H9 (cell line): ENCODE data around the gene HCFC1. TPM values are rescaled to one million over a fixed set of nuclear protein-coding genes. Genes with fewer than 3 reads are reported as not detected.
A peak's percentile ranks its signal among the peaks of the same experiment; 100 is the strongest.

Experiments
- DNase-seq: peaks from one replicate; pipeline ENCODE4 v3.0.0-alpha.2; 2017
- H2AFZ ChIP-seq: one replicate; pipeline ENCODE4 v1.6.1; 2013; ENCODE audit warnings: mild to moderate bottlenecking, low read length, control low read depth, moderate library complexity
- H2AK5ac ChIP-seq: 2 replicates; pipeline ENCODE4 v1.6.1; 2013; ENCODE audit warnings: low read length, control low read depth, mixed read lengths; ENCODE audit not compliant: insufficient read length
- H2BK120ac ChIP-seq: one replicate; pipeline ENCODE4 v1.6.1; 2013; ENCODE audit warnings: low read depth, mild to moderate bottlenecking, low read length, control low read depth, inconsistent platforms; ENCODE audit not compliant: poor library complexity, severe bottlenecking
- H2BK12ac ChIP-seq: 2 replicates; pipeline ENCODE4 v1.6.1; 2013; ENCODE audit warnings: low read length, control low read depth, mixed read lengths, low read depth; ENCODE audit not compliant: insufficient read length
- H2BK15ac ChIP-seq: 2 replicates; pipeline ENCODE4 v1.6.1; 2013; ENCODE audit warnings: low read depth, low read length, control low read depth
- H2BK20ac ChIP-seq: one replicate; pipeline ENCODE4 v1.6.1; 2013; ENCODE audit warnings: low read depth, mild to moderate bottlenecking, low read length, control low read depth, inconsistent platforms; ENCODE audit not compliant: poor library complexity, severe bottlenecking
- H2BK5ac ChIP-seq: 2 replicates; pipeline ENCODE4 v1.6.1; 2013; ENCODE audit warnings: low read length, control low read depth, mixed read lengths; ENCODE audit not compliant: insufficient read length
- H3K14ac ChIP-seq: 2 replicates; pipeline ENCODE4 v1.6.1; 2013; ENCODE audit warnings: low read length, control low read depth; ENCODE audit not compliant: insufficient read depth
- H3K18ac ChIP-seq: 2 replicates; pipeline ENCODE4 v1.6.1; 2013; ENCODE audit warnings: low read depth, mild to moderate bottlenecking, mixed read lengths, low read length, control low read depth; ENCODE audit not compliant: insufficient read length
- H3K23ac ChIP-seq: 2 replicates; pipeline ENCODE4 v1.6.1; 2013; ENCODE audit warnings: low read length, control low read depth, mixed read lengths, low read depth; ENCODE audit not compliant: insufficient read length
- H3K23me2 ChIP-seq: 2 replicates; pipeline ENCODE4 v1.6.1; 2013; ENCODE audit warnings: low read depth, mild to moderate bottlenecking, mixed read lengths, low read length, control low read depth; ENCODE audit not compliant: insufficient read length, poor library complexity, severe bottlenecking
- H3K27ac ChIP-seq: 2 replicates; pipeline ENCODE4 v1.5.1; 2013; ENCODE audit warnings: low read length, control low read depth, mixed read lengths, low read depth; ENCODE audit not compliant: insufficient read length
- H3K27me3 ChIP-seq: 2 replicates; pipeline ENCODE4 v1.6.1; 2013; ENCODE audit warnings: low read length, control low read depth, inconsistent platforms; ENCODE audit not compliant: insufficient read depth
- H3K4ac ChIP-seq: 2 replicates; pipeline ENCODE4 v1.6.1; 2013; ENCODE audit warnings: low read depth, mild to moderate bottlenecking, control low read depth, inconsistent platforms, low read length, moderate library complexity
- H3K4me1 ChIP-seq: 2 replicates; pipeline ENCODE4 v1.6.1; 2013; ENCODE audit warnings: low read length, control low read depth, inconsistent platforms; ENCODE audit not compliant: insufficient read depth
- H3K4me2 ChIP-seq: 2 replicates; pipeline ENCODE4 v1.6.1; 2013; ENCODE audit warnings: low read length, control low read depth, mixed read lengths; ENCODE audit not compliant: insufficient read length, insufficient read depth
- H3K56ac ChIP-seq: 2 replicates; pipeline ENCODE4 v1.6.1; 2013; ENCODE audit warnings: low read depth, mild to moderate bottlenecking, mixed read lengths, low read length, control low read depth; ENCODE audit not compliant: insufficient read length
- H3K79me1 ChIP-seq: 2 replicates; pipeline ENCODE4 v1.6.1; 2013; ENCODE audit warnings: low read depth, mild to moderate bottlenecking, moderate library complexity, low read length, control low read depth, inconsistent platforms; ENCODE audit not compliant: insufficient read depth, poor library complexity, severe bottlenecking
- H3K79me2 ChIP-seq: 2 replicates; pipeline ENCODE4 v1.6.1; 2013; ENCODE audit warnings: low read length, control low read depth, inconsistent platforms; ENCODE audit not compliant: insufficient read depth
- H3K9ac ChIP-seq: 2 replicates; pipeline ENCODE4 v1.6.1; 2013; ENCODE audit warnings: low read length, control low read depth, mixed read lengths; ENCODE audit not compliant: insufficient read length; ENCODE audit errors: extremely low read depth
- H3K9me3 ChIP-seq: one replicate; pipeline ENCODE4 v1.6.1; 2013; ENCODE audit warnings: low read depth, low read length, inconsistent platforms; ENCODE audit not compliant: control insufficient read depth
- H3T11ph ChIP-seq: one replicate; pipeline ENCODE4 v1.6.1; 2013; ENCODE audit warnings: mild to moderate bottlenecking, low read length, control low read depth, inconsistent platforms
- H4K20me1 ChIP-seq: one replicate; pipeline ENCODE4 v1.6.1; 2013; ENCODE audit not compliant: control insufficient read depth, insufficient read length, insufficient read depth
- H4K5ac ChIP-seq: 2 replicates; pipeline ENCODE4 v1.6.1; 2013; ENCODE audit warnings: low read depth, mild to moderate bottlenecking, mixed read lengths, low read length, control low read depth; ENCODE audit not compliant: insufficient read length
- H4K8ac ChIP-seq: replicated peaks from 2 replicates; pipeline ENCODE4 v1.6.1; 2013; ENCODE audit warnings: low read length, control low read depth, mixed read lengths, low read depth; ENCODE audit not compliant: insufficient read length
- H4K91ac ChIP-seq: 2 replicates; pipeline ENCODE4 v1.6.1; 2013; ENCODE audit warnings: low read depth, mild to moderate bottlenecking, moderate library complexity, mixed read lengths, low read length, control low read depth; ENCODE audit not compliant: insufficient read length
- H3K27ac Mint-ChIP-seq, 3 experiments: 2 replicates in 2 of 3; 3 replicates in 1 of 3; pipeline ENCODE4 v1.8.0; 2020 to 2021; ENCODE audit warnings: mixed read lengths in 3 of 3, mild to moderate bottlenecking in 1 of 3, moderate library complexity in 1 of 3
- H3K27me3 Mint-ChIP-seq: 2 replicates; pipeline ENCODE4 v1.8.0; 2021; ENCODE audit warnings: low read depth, mild to moderate bottlenecking, moderate library complexity, mixed read lengths
- H3K36me3 Mint-ChIP-seq, 3 experiments: 2 replicates in 2 of 3; 3 replicates in 1 of 3; pipeline ENCODE4 v1.8.0; 2020 to 2021; ENCODE audit warnings: low read depth in 3 of 3, mixed read lengths in 3 of 3; ENCODE audit not compliant: insufficient read depth in 1 of 3
- H3K4me1 Mint-ChIP-seq, 2 experiments: 2 replicates each; pipeline ENCODE4 v1.8.0; 2020; ENCODE audit warnings: mixed read lengths in 2 of 2
- H3K4me3 Mint-ChIP-seq, 2 experiments: 2 replicates in 1 of 2; 3 replicates in 1 of 2; pipeline ENCODE4 v1.8.0; 2020 to 2021; ENCODE audit warnings: mild to moderate bottlenecking in 2 of 2, mixed read lengths in 2 of 2, moderate library complexity in 1 of 2
- H3K9me3 Mint-ChIP-seq, 2 experiments: 2 replicates in 1 of 2; 3 replicates in 1 of 2; pipeline ENCODE4 v1.8.0; 2020; ENCODE audit warnings: mild to moderate bottlenecking in 2 of 2, mixed read lengths in 2 of 2, moderate library complexity in 1 of 2
- WGBS: extraction: QIAGEN DNeasy Blood & Tissue Kit; methylation state at CpG from one replicate; pipeline ENCODE4 v1.1.7; 2013; ENCODE audit warnings: missing lambda C conversion rate, low lambda C conversion rate, mixed read lengths; ENCODE audit not compliant: insufficient read length; ENCODE audit errors: extremely low coverage; 5-methylcytosine and 5-hydroxymethylcytosine counted together
- total RNA-seq: library from RNA; stranded (reverse); gene quantifications from 2 replicates; pipeline ENCODE4 v1.2.1, GENCODE V29; 2021
- TF ChIP-seq, protein P1 (sequence below): fragments of 200-600 bp; sonication (generic); conservative IDR thresholded peaks from 3 replicates; pipeline ENCODE4 v1.8.0; 2021; ENCODE audit warnings: antibody characterized with exemption, mild to moderate bottlenecking

The HCFC1 gene
- total RNA-seq, 1 experiment from 2014 or later, result 144 TPM

- Histone ChIP-seq H3K9me3 (no peaks in the 10 kb centered on the region), H4K5ac (no peak overlapping the region), H3K4me1 (no peaks in the 10 kb centered on the region), H3K27me3 (no peaks in the 10 kb centered on the region), H3K18ac (peak overlapping the region; percentile 18), H4K20me1 (no peaks in the 10 kb centered on the region), H3K79me1 (no peaks in the 10 kb centered on the region), H2BK15ac (no peak overlapping the region), H3K4me2 (no peak overlapping the region), H3K4ac (no peak overlapping the region), H2BK20ac (no peak overlapping the region), H4K8ac (no peak overlapping the region), H2BK120ac (no peak overlapping the region), H2AK5ac (no peak overlapping the region), H2BK5ac (no peak overlapping the region), H3K23me2 (no peaks in the 10 kb centered on the region), H3K56ac (no peak overlapping the region), H3K27ac (no peak overlapping the region), H4K91ac (no peak overlapping the region), H3K14ac (peak overlapping the region; percentile 41), H2AFZ (no peak overlapping the region), H3K9ac (no peak overlapping the region), H2BK12ac (no peak overlapping the region), H3K23ac (no peak overlapping the region), H3T11ph (no peak overlapping the region), H3K79me2 (no peaks in the 10 kb centered on the region)
- Mint-ChIP-seq H3K4me3 (no peak overlapping the region), H3K9me3 (peaks cover 72 to 78% of the 10 kb centered on the region in 2 experiments), H3K36me3 (peaks cover 1 to 15% (median 13%) of the 10 kb centered on the region in 3 experiments), H3K4me1 (peaks cover 10 to 15% of the 10 kb centered on the region in 2 experiments; a peak in 3 of 4 replicates), H3K27ac (peak overlapping the region; percentile 28 to 76 (median 70); a peak in 4 of 7 replicates), H3K27me3 (peaks cover 2% of the 10 kb centered on the region; the same call in 1 of the 2 replicates)
- TF ChIP-seq, protein P1, sequence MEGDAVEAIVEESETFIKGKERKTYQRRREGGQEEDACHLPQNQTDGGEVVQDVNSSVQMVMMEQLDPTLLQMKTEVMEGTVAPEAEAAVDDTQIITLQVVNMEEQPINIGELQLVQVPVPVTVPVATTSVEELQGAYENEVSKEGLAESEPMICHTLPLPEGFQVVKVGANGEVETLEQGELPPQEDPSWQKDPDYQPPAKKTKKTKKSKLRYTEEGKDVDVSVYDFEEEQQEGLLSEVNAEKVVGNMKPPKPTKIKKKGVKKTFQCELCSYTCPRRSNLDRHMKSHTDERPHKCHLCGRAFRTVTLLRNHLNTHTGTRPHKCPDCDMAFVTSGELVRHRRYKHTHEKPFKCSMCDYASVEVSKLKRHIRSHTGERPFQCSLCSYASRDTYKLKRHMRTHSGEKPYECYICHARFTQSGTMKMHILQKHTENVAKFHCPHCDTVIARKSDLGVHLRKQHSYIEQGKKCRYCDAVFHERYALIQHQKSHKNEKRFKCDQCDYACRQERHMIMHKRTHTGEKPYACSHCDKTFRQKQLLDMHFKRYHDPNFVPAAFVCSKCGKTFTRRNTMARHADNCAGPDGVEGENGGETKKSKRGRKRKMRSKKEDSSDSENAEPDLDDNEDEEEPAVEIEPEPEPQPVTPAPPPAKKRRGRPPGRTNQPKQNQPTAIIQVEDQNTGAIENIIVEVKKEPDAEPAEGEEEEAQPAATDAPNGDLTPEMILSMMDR, result no peak
- DNase-seq, result no peak
- no CpG with 5 or more reads among the region's 19 CpGs for WGBS
Observed at GRCh38 chrX:153999359-154000037, 27.9 kb upstream of the HCFC1 start.
